Measurements from ENCODE around the gene CALCA. TPM values are rescaled to one million over a fixed set of nuclear protein-coding genes. Genes with fewer than 3 reads are reported as not detected.

The CALCA gene
- total RNA-seq, 1 donor from 2014 or later, result not detected

DNA sequence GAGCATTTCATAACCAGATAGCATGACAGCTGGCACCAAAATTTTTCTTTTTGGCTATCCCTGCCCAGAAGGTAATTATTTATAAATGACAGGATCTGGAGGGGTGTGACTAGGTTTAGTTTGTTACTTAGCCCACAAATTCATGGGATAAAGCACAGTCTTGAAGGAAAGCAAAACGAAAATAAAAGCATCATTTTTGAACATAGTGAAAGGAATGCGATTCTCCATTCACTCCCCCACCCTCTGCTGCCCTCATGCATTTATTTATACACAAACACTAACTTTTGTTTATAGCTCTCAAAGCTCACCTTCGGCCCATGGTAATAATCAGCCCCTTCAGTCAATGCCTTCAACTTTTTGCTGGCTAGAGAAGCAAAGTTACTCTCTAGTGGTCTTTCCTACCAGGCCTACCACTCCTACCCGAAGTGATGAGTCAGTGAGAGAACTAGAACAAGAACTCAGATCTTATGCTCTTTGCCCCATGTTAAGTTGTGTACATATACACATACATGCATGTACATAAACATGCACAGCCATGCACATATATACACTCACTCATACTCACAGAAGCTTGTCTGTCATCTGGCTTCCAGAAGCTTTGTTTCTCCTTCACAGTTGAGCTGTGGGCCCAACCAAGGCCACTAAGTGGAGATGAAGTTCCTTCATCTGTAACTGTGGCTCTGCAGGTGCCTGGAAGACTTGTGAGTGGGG lies 22.6 kb downstream of the CALCA start:
- DNase-seq, result no peak

DNA sequence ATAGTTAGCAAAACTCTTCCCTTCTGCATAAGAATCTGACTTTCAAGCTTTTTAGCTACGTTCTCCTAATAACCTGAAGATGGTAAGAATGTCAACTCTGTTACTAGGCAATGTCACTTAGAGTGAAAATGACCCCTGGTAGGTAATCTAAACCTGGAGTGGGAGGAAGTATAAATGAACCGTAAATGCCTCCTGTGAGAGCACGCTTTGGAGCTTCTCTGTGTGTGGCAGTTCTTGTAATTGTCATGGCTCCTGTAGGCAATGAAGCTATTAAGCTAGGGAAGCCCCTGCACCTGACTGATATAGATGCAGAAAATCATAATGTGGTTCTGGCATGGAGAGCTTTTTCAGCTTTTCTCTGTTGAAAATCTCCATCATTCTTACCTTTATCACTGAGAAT lies 29.4 kb downstream of the CALCA start:
- no peak for DNase-seq

DNA sequence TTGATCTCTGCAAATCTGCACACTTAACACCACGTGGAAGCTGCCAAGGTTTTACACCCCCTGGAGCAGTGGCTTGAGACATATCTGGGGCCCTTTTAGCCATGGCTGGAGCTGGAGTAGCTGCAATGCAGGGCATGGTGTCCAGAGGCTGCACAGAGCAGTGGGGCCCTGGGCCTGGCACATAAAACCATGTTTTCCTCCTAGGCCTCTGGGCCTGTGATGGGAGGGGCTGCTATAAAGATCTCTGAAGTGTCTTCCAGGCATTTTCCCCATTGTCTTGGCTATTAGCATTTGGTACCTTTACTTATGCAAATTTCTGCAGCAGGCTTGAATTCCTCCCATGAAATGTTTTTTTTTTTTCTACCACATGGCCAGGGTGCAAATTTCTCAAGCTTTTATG lies 33.2 kb downstream of the CALCA start:
- DNase-seq, result no peak

DNA sequence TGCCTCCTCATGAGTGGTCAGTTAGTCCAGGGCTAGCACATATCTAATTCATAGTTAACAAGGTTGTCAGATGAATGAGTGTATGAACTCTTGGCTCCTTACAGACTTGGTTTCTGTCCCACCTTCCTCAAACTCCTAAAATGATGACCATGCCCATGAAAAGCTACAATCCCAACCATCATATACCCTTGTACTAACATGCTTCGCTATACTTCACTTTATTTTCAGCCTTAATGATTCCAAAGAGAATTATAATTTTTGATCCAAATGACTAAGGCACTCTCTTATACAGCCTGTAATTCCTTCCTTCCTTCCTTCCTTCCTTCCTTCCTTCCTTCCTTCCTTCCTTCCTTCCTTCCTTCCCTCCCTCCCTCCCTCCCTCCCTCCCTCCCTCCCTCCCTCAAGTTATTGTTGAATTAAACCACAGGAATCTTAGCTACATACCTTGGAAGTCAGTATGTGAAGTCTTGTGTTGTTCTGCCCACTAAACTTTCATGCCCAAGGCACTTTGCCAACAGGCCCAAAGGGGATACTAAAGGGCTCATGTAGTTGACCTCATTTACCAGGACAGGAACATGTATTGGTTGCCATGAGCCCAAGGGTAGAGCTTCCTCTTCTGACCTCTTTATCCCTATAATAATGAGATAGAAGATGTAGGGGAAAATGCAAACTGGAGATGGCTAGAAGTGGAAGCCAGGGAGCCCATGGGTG lies 37.4 kb downstream of the CALCA start:
- DNase-seq, result no peak

DNA sequence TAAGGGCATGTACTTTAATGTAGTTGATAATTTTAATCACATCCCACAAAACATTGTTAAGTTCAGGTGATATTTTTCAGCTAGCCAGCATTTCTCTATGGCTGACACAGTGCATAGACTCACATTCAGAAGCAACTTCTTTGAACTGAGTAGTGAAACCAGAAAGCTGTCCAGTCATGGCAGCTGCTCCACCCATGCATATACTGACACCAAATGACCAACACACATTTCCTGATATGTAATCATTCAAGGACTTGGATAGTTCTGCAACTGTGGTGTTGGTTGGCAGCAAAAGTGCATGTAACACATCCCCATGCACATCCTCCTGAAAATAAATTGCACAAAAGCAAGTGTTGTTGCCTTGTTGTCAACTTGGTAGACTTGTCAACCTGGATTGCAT lies 39.7 kb downstream of the CALCA start:
- DNase-seq, result no peak

DNA sequence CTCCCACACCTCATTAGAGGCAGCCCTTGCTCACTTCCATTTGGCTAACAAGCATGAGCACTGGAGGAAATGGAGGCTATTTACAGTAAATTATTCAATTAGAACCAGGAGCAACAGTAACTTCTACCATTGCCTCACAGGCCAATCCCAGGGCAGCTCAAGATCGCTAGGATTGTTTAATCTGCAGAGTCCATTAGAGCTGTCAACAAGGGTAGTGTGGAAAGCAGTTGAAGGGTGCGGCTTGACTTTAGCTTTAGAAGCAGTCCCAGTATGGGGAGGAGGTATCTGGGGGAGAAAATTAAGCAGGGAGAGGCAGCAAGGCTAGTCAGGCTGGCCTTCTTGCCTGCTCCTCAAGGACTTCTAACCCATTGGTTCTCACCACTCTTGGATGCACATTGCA lies 41.8 kb downstream of the CALCA start:
- DNase-seq, result no peak

DNA sequence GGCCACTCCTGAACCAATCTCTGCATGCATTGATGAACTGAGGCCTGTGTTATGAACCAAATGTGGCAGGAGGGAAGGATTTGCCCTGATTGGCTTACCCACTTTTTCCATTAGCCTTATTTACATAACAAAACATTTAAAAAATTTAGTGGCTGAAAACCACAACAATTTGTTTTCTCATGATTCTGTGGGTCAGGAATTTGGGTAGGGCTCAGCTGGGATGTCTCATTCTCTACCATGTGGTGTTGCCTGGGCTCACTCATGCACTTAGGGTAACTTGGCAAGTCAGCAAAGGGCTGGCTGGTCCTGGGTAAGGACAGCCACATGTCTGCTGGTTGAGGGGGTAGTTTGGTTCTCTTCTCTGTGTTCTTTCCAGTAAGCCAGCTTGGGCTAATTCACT lies 45.0 kb downstream of the CALCA start:
- DNase-seq, result no peak

DNA sequence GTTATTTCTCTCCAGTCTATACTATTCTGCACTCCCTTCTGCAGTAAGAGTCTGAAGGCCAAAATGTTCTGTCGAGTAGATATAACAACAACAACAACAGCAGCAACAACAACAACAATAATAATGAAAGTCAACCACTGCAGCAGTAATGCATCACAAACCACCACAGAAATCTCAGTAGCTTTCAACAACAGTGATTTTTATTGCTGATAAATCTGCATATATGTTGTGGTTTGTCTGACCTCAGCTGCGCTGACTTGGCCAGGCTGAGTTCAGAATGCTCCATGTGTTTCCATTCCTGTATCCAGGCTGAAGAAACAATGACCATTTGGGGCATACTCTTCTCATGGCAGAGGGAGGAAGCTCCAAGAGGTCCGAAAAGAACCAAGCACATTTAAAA lies 47.8 kb downstream of the CALCA start:
- DNase-seq, result no peak

Other genes with a start within 250 kb of the CALCA start
- 24.6 TPM for gene CYP2R1, start 80.1 kb downstream of the CALCA start, total RNA-seq
- not detected for gene CALCB, start 101.2 kb upstream of the CALCA start, total RNA-seq
- 3.8 TPM for gene INSC, start 142.6 kb upstream of the CALCA start, total RNA-seq

All from tongue (tissue), 2 donors.